ENCODE measurements around the gene PDE4DIP. TPM values are rescaled to one million over a fixed set of nuclear protein-coding genes. Genes with fewer than 3 reads are reported as not detected.
"Not testable (repeated sequence)": the region's sequence is repeated elsewhere in the genome, so short reads cannot be mapped to it uniquely, and the experiment has no call there.

Gene PDE4DIP
- total and polyA plus RNA-seq, 4 donors = 70.7 to 339 (median 138) TPM

- H3K36me3 ChIP-seq (ENCODE audit: control insufficient read depth in 1 of 2, insufficient read depth in 2 of 2, low read length in 1 of 2); H3K9me3 ChIP-seq (ENCODE audit: control insufficient read depth, low read length); H3K4me1 ChIP-seq (ENCODE audit: control insufficient read depth in 1 of 2, insufficient read depth in 2 of 2, low read length in 2 of 2); intact Hi-C loops (cut with DNase I); H3K27me3 ChIP-seq (ENCODE audit: control insufficient read depth in 1 of 2, insufficient read depth in 2 of 2, low read length in 1 of 2): not testable (repeated sequence)
- WGBS, 2 donors = 0% methylated on average over 22 to 36 of the region's 66 CpGs
- ATAC-seq (ENCODE audit: low FRiP score) (peak; percentile 97), DNase-seq (peak; percentile 89 to 93)
- Histone ChIP-seq H3K27ac (ENCODE audit: low read depth in 1 of 2, low read length in 2 of 2) (peak overlapping the region in 1 of 2 donors; percentile 37), H3K4me3 (ENCODE audit: low read length in 2 of 2) (peak overlapping the region in 1 of 2 donors; percentile 31)
Measured at GRCh38 chr1:148952253-148952937, 108.2 kb downstream of the PDE4DIP start.

GRCh38 chr1:148952938-148953616, 108.8 kb downstream of the PDE4DIP start:
- Histone ChIP-seq H3K4me3 (ENCODE audit: low read length in 2 of 2) (peak overlapping the region in 1 of 2 donors; percentile 31), H3K27ac (ENCODE audit: low read depth in 1 of 2, low read length in 2 of 2) (peak overlapping the region in 1 of 2 donors; percentile 1)
- H3K36me3 ChIP-seq (ENCODE audit: control insufficient read depth in 1 of 2, insufficient read depth in 2 of 2, low read length in 1 of 2); H3K4me1 ChIP-seq (ENCODE audit: control insufficient read depth in 1 of 2, insufficient read depth in 2 of 2, low read length in 2 of 2); DNase-seq; intact Hi-C loops (cut with DNase I); H3K27me3 ChIP-seq (ENCODE audit: control insufficient read depth in 1 of 2, insufficient read depth in 2 of 2, low read length in 1 of 2); H3K9me3 ChIP-seq (ENCODE audit: control insufficient read depth, low read length): not testable (repeated sequence)
- ATAC-seq (ENCODE audit: low FRiP score) = peak; percentile 1
- 2% methylated on average over 24 of the region's 28 CpGs for WGBS, 2 donors

- H3K27ac ChIP-seq (ENCODE audit: low read depth in 1 of 2, low read length in 2 of 2); H3K4me1 ChIP-seq (ENCODE audit: control insufficient read depth in 1 of 2, insufficient read depth in 2 of 2, low read length in 2 of 2); DNase-seq; H3K36me3 ChIP-seq (ENCODE audit: control insufficient read depth in 1 of 2, insufficient read depth in 2 of 2, low read length in 1 of 2); ATAC-seq (ENCODE audit: low FRiP score); H3K9me3 ChIP-seq (ENCODE audit: control insufficient read depth, low read length); H3K27me3 ChIP-seq (ENCODE audit: control insufficient read depth in 1 of 2, insufficient read depth in 2 of 2, low read length in 1 of 2); intact Hi-C loops (cut with DNase I): not testable (repeated sequence)
- H3K4me3 ChIP-seq (ENCODE audit: low read length in 2 of 2) = peak overlapping the region; percentile 14 to 18
- WGBS, 2 donors = 21 to 27% methylated on average over 6 of the region's 7 CpGs
Measured at GRCh38 chr1:148953730-148954129, 109.5 kb downstream of the PDE4DIP start.

GRCh38 chr1:148958343-148958742, 114.1 kb downstream of the PDE4DIP start:
- ATAC-seq (ENCODE audit: low FRiP score); H3K27me3 ChIP-seq (ENCODE audit: control insufficient read depth in 1 of 2, insufficient read depth in 2 of 2, low read length in 1 of 2); H3K36me3 ChIP-seq (ENCODE audit: control insufficient read depth in 1 of 2, insufficient read depth in 2 of 2, low read length in 1 of 2); DNase-seq; intact Hi-C loops (cut with DNase I); H3K27ac ChIP-seq (ENCODE audit: low read depth in 1 of 2, low read length in 2 of 2); H3K4me3 ChIP-seq (ENCODE audit: low read length in 2 of 2); H3K9me3 ChIP-seq (ENCODE audit: control insufficient read depth, low read length); H3K4me1 ChIP-seq (ENCODE audit: control insufficient read depth in 1 of 2, insufficient read depth in 2 of 2, low read length in 2 of 2): not testable (repeated sequence)

GRCh38 chr1:148960212-148961000, 116.2 kb downstream of the PDE4DIP start:
- H3K4me3 ChIP-seq (ENCODE audit: low read length in 2 of 2); H3K36me3 ChIP-seq (ENCODE audit: control insufficient read depth in 1 of 2, insufficient read depth in 2 of 2, low read length in 1 of 2); DNase-seq; ATAC-seq (ENCODE audit: low FRiP score); H3K27ac ChIP-seq (ENCODE audit: low read depth in 1 of 2, low read length in 2 of 2); H3K27me3 ChIP-seq (ENCODE audit: control insufficient read depth in 1 of 2, insufficient read depth in 2 of 2, low read length in 1 of 2); intact Hi-C loops (cut with DNase I); H3K9me3 ChIP-seq (ENCODE audit: control insufficient read depth, low read length); H3K4me1 ChIP-seq (ENCODE audit: control insufficient read depth in 1 of 2, insufficient read depth in 2 of 2, low read length in 2 of 2): not testable (repeated sequence)
- WGBS, 2 donors = 58 to 67% methylated on average over 1 of the region's 4 CpGs

- H3K4me1 ChIP-seq (ENCODE audit: control insufficient read depth in 1 of 2, insufficient read depth in 2 of 2, low read length in 2 of 2); DNase-seq; H3K27me3 ChIP-seq (ENCODE audit: control insufficient read depth in 1 of 2, insufficient read depth in 2 of 2, low read length in 1 of 2); H3K36me3 ChIP-seq (ENCODE audit: control insufficient read depth in 1 of 2, insufficient read depth in 2 of 2, low read length in 1 of 2); ATAC-seq (ENCODE audit: low FRiP score); H3K9me3 ChIP-seq (ENCODE audit: control insufficient read depth, low read length); H3K4me3 ChIP-seq (ENCODE audit: low read length in 2 of 2); intact Hi-C loops (cut with DNase I); H3K27ac ChIP-seq (ENCODE audit: low read depth in 1 of 2, low read length in 2 of 2): not testable (repeated sequence)
- WGBS, 2 donors = 76 to 87% methylated on average over 3 of the region's 6 CpGs
Measured at GRCh38 chr1:148962127-148962857, 118.1 kb downstream of the PDE4DIP start.

GRCh38 chr1:148966084-148966483, 121.9 kb downstream of the PDE4DIP start:
- H3K27me3 ChIP-seq (ENCODE audit: control insufficient read depth in 1 of 2, insufficient read depth in 2 of 2, low read length in 1 of 2); H3K4me3 ChIP-seq (ENCODE audit: low read length in 2 of 2); H3K4me1 ChIP-seq (ENCODE audit: control insufficient read depth in 1 of 2, insufficient read depth in 2 of 2, low read length in 2 of 2); H3K27ac ChIP-seq (ENCODE audit: low read depth in 1 of 2, low read length in 2 of 2); H3K9me3 ChIP-seq (ENCODE audit: control insufficient read depth, low read length); DNase-seq; H3K36me3 ChIP-seq (ENCODE audit: control insufficient read depth in 1 of 2, insufficient read depth in 2 of 2, low read length in 1 of 2); intact Hi-C loops (cut with DNase I): not testable (repeated sequence)
- 0 to 3% methylated on average over 1 of the region's 2 CpGs for WGBS, 2 donors
- peak; percentile 87 for ATAC-seq (ENCODE audit: low FRiP score)

GRCh38 chr1:148967580-148967979, 123.4 kb downstream of the PDE4DIP start:
- no CpG with 5 or more reads among the region's 2 CpGs for WGBS, 2 donors

More at GRCh38 chr1:148967580-148967979, 123.4 kb downstream of the PDE4DIP start:
- H3K4me1 ChIP-seq (ENCODE audit: control insufficient read depth in 1 of 2, insufficient read depth in 2 of 2, low read length in 2 of 2); H3K27me3 ChIP-seq (ENCODE audit: control insufficient read depth in 1 of 2, insufficient read depth in 2 of 2, low read length in 1 of 2); ATAC-seq (ENCODE audit: low FRiP score); DNase-seq; H3K4me3 ChIP-seq (ENCODE audit: low read length in 2 of 2); H3K27ac ChIP-seq (ENCODE audit: low read depth in 1 of 2, low read length in 2 of 2); H3K36me3 ChIP-seq (ENCODE audit: control insufficient read depth in 1 of 2, insufficient read depth in 2 of 2, low read length in 1 of 2); intact Hi-C loops (cut with DNase I); H3K9me3 ChIP-seq (ENCODE audit: control insufficient read depth, low read length): not testable (repeated sequence)

All from aorta (tissue), 5 donors.